PC-3 (cell line): ENCODE data around the gene RIMBP2. TPM values are rescaled to one million over a fixed set of nuclear protein-coding genes. Genes with fewer than 3 reads are reported as not detected.

Experiments
- ATAC-seq: fragments of 200-7000 bp; cut with Tn5 transposase; 2 replicates; pipeline ENCODE4 v1.9.1; 2020; ENCODE audit warnings: mild to moderate bottlenecking, moderate library complexity
- BruUV-seq: library from RNA; stranded (reverse); fragments of 400-500 nt; replicated peaks from 2 replicates; lab custom pipeline; 2021; lab: Mats Ljungman, UMichigan
- CTCF ChIA-PET: fragments of 300-600 bp; sonication (Branson Sonifier 250); formaldehyde crosslinking; loops from one replicate; lab custom pipeline; 2022; ENCODE audit warnings: antibody characterized with exemption; lab: Charles Lee
- POLR2A ChIA-PET: fragments of 300-600 bp; sonication (Branson Sonifier 250); formaldehyde crosslinking; loops from one replicate; lab custom pipeline; 2022; ENCODE audit warnings: antibody characterized with exemption; ENCODE audit not compliant: unreplicated experiment; lab: Charles Lee
- DNase-seq: peaks from one replicate; pipeline ENCODE4 v3.0.0-alpha.2; 2015
- H2AFZ ChIP-seq: fragments of 300-600 bp; sonication (generic); 2 replicates; pipeline ENCODE4 v1.6.0; 2016; ENCODE audit warnings: antibody characterized with exemption, low read length
- H3F3A ChIP-seq: fragments of 300-600 bp; sonication (generic); one replicate; pipeline ENCODE4 v1.6.0; 2017; ENCODE audit warnings: antibody characterized with exemption, low read length, control low read depth, mild to moderate bottlenecking; ENCODE audit not compliant: unreplicated experiment
- H3K27ac ChIP-seq: fragments of 300-600 bp; sonication (generic); 2 replicates; pipeline ENCODE4 v1.5.1; 2016; ENCODE audit warnings: mild to moderate bottlenecking, low read length
- H3K27me3 ChIP-seq: fragments of 300-600 bp; sonication (generic); 2 replicates; pipeline ENCODE4 v1.6.1; 2016; ENCODE audit warnings: low read length, mixed read lengths
- H3K36me3 ChIP-seq: fragments of 300-600 bp; sonication (generic); 2 replicates; pipeline ENCODE4 v1.6.1; 2016; ENCODE audit warnings: low read depth, mixed run types, low read length, mixed read lengths
- H3K4me1 ChIP-seq: fragments of 300-600 bp; sonication (generic); 2 replicates; pipeline ENCODE4 v1.5.1; 2016; ENCODE audit warnings: low read length; ENCODE audit not compliant: insufficient read depth
- H3K4me2 ChIP-seq: fragments of 300-600 bp; sonication (generic); 2 replicates; pipeline ENCODE4 v1.6.0; 2016; ENCODE audit warnings: low read length
- H3K4me3 ChIP-seq: fragments of 300-600 bp; sonication (generic); 2 replicates; pipeline ENCODE4 v1.5.1; 2016; ENCODE audit warnings: mild to moderate bottlenecking, low read length, mixed read lengths
- H3K79me2 ChIP-seq: fragments of 300-600 bp; sonication (generic); 2 replicates; pipeline ENCODE4 v1.6.1; 2017; ENCODE audit warnings: low read length, mixed read lengths
- H3K9ac ChIP-seq: fragments of 300-600 bp; sonication (generic); 2 replicates; pipeline ENCODE4 v1.6.0; 2016; ENCODE audit warnings: mild to moderate bottlenecking, low read length
- H3K9me2 ChIP-seq: fragments of 300-600 bp; sonication (generic); replicated peaks from 2 replicates; pipeline ENCODE4 v1.6.1; 2016; ENCODE audit warnings: mixed run types, low read length, mixed read lengths
- H3K9me3 ChIP-seq: fragments of 300-600 bp; sonication (generic); 2 replicates; pipeline ENCODE4 v1.6.1; 2016; ENCODE audit warnings: low read length, mixed read lengths
- H4K20me1 ChIP-seq: fragments of 300-600 bp; sonication (generic); 2 replicates; pipeline ENCODE4 v1.6.1; 2016; ENCODE audit warnings: low read length, mixed read lengths
- EZH2 ChIP-seq: fragments of 300-600 bp; sonication (generic); IDR thresholded peaks from one replicate; pipeline ENCODE4 v1.6.1; 2017; ENCODE audit warnings: antibody characterized with exemption, mild to moderate bottlenecking, low read length; ENCODE audit not compliant: unreplicated experiment
- EZH2phosphoT487 ChIP-seq: fragments of 300-600 bp; sonication (generic); IDR thresholded peaks from 2 replicates; pipeline ENCODE4 v1.6.1; 2018; ENCODE audit warnings: mild to moderate bottlenecking, antibody characterized with exemption, low read length, borderline replicate concordance
- intact Hi-C: fragments of 100-400 bp; cut with micrococcal nuclease; formaldehyde crosslinking; loops from 2 replicates; pipeline ENCODE4 v1.9.0; 2023
- total RNA-seq: library from RNA; depleted of rRNA; stranded (reverse); fragments of >200 nt; gene quantifications from 2 replicates; pipeline ENCODE4 v1.2.3, GENCODE V29; 2014
- TF ChIP-seq, protein P1 (sequence below): fragments of 300-600 bp; sonication (generic); conservative IDR thresholded peaks from 2 replicates; pipeline ENCODE4 v1.5.1; 2017; ENCODE audit warnings: antibody characterized with exemption, low read depth, mild to moderate bottlenecking, low read length

The RIMBP2 gene
- total RNA-seq, 1 experiment from 2014 or later: not detected

- no peaks in the 10 kb centered on the region for H3K9me3 ChIP-seq
- H3K79me2 ChIP-seq: no peaks in the 10 kb centered on the region
- H3F3A ChIP-seq: no peaks in the 10 kb centered on the region
- no peak overlapping the region for H2AFZ ChIP-seq
- no peaks in the 10 kb centered on the region for H3K4me1 ChIP-seq
- intact Hi-C loops: no loop called here
- H3K9ac ChIP-seq: no peak overlapping the region
- DNase-seq (no peak), ATAC-seq (no peak)
- H3K4me3 ChIP-seq: no peak overlapping the region
- BruUV-seq: no TSS peak
- H4K20me1 ChIP-seq: no peaks in the 10 kb centered on the region
- no peaks in the 10 kb centered on the region for H3K27me3 ChIP-seq
- TF ChIP-seq EZH2phosphoT487 (no peak), EZH2 (no peak)
- TF ChIP-seq, protein P1, sequence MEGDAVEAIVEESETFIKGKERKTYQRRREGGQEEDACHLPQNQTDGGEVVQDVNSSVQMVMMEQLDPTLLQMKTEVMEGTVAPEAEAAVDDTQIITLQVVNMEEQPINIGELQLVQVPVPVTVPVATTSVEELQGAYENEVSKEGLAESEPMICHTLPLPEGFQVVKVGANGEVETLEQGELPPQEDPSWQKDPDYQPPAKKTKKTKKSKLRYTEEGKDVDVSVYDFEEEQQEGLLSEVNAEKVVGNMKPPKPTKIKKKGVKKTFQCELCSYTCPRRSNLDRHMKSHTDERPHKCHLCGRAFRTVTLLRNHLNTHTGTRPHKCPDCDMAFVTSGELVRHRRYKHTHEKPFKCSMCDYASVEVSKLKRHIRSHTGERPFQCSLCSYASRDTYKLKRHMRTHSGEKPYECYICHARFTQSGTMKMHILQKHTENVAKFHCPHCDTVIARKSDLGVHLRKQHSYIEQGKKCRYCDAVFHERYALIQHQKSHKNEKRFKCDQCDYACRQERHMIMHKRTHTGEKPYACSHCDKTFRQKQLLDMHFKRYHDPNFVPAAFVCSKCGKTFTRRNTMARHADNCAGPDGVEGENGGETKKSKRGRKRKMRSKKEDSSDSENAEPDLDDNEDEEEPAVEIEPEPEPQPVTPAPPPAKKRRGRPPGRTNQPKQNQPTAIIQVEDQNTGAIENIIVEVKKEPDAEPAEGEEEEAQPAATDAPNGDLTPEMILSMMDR: no peak
- no peak overlapping the region for H3K27ac ChIP-seq
- ChIA-PET POLR2A (no interaction called here), CTCF (no interaction called here)
- H3K4me2 ChIP-seq: no peak overlapping the region
- no peaks in the 10 kb centered on the region for H3K9me2 ChIP-seq
- no peaks in the 10 kb centered on the region for H3K36me3 ChIP-seq
These were observed 251.1 kb downstream of the RIMBP2 start for GRCh38 chr12:130465046-130465445.

DNA sequence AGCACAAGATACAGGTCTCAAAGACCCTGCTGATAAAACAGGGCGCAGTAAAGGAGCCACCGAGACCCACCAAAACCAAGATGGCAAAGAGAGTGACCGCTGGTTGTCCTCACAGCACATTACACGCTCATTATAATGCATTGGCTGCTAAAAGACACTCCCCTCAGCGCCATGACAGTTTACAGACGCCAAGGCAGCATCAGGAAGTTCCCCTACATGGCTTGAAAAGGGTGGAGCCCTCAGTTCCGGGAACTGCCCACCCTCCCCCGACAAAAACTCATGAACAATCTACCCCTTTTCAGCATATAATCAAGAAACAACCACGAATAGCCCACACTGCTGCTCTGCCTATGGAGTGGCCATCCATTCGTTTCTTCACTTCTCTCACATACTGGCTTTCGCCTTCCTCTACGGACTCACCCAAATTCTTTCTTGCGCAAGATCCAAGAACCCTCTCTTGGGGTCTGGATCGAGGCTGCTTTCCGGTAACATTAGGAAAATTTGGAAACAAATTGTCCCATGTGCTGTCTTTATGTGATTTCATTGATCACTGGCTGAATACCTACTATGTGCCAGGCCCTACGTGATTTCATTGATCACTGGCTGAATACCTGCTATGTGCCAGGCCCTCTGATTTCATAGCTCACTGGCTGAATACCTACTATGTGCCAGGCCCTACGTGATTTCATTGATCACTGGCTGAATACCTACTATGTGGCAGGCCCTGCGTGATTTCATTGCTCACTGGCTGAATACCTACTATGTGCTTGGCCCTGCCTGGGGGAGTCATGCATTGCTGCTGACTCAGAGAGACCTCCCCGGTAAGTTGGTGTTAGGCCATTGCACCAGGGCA is 252.1 kb downstream of the RIMBP2 start:
- ChIA-PET POLR2A (no interaction called here), CTCF (no interaction called here)
- Histone ChIP-seq H3K79me2 (no peaks in the 10 kb centered on the region), H3K9me2 (no peaks in the 10 kb centered on the region), H3K27ac (no peak overlapping the region), H3K4me3 (no peak overlapping the region), H3K27me3 (no peaks in the 10 kb centered on the region), H3K9ac (no peak overlapping the region), H2AFZ (no peak overlapping the region), H4K20me1 (no peaks in the 10 kb centered on the region), H3K4me2 (no peak overlapping the region), H3F3A (no peaks in the 10 kb centered on the region), H3K36me3 (no peaks in the 10 kb centered on the region), H3K9me3 (no peaks in the 10 kb centered on the region), H3K4me1 (no peaks in the 10 kb centered on the region)
- no TSS peak for BruUV-seq
- no peak for ATAC-seq
- intact Hi-C loops: no loop called here
- TF ChIP-seq, protein P1: no peak
- TF ChIP-seq EZH2phosphoT487: no peak
- no peak for DNase-seq

DNA sequence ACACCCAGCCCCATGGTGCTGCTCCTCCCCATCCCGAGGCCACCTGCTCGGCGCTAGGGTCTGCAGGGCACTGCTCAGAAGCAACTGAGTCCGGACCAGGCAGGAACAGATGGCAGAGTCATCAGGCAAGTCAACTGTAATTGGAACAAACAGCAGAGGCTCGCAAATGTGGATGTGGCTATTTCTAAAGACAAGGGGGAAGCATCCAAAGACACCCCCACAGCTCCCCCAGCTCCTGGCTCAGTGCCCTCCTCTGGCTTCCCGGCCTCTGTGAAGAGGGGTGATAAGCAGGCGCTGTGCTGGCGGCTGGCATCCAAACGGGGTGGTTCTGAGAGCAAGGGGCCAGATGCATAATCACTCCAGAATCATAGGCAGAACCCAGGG is 252.8 kb downstream of the RIMBP2 start:
- Histone ChIP-seq H4K20me1 (no peaks in the 10 kb centered on the region), H3K9ac (no peak overlapping the region), H3K4me3 (no peak overlapping the region), H3K36me3 (no peaks in the 10 kb centered on the region), H3K27me3 (no peaks in the 10 kb centered on the region), H3F3A (no peaks in the 10 kb centered on the region), H3K9me3 (no peaks in the 10 kb centered on the region), H3K79me2 (no peaks in the 10 kb centered on the region), H3K27ac (no peak overlapping the region), H2AFZ (no peak overlapping the region), H3K9me2 (no peaks in the 10 kb centered on the region), H3K4me1 (no peaks in the 10 kb centered on the region), H3K4me2 (no peak overlapping the region)
- no TSS peak for BruUV-seq
- no peak for TF ChIP-seq EZH2
- TF ChIP-seq EZH2phosphoT487: no peak
- TF ChIP-seq, protein P1: no peak
- intact Hi-C loops: no loop called here
- CTCF ChIA-PET: no interaction called here
- DNase-seq (no peak), ATAC-seq (no peak)
- POLR2A ChIA-PET: no interaction called here
